Panc1 (cell line): ENCODE results near the gene RPAP3. TPM values are rescaled to one million over a fixed set of nuclear protein-coding genes. Genes with fewer than 3 reads are reported as not detected.

Experiments
- ATAC-seq: fragments of 200-7000 bp; cut with Tn5 transposase; 2 replicates; pipeline ENCODE4 v1.9.1; 2020; ENCODE audit warnings: mild to moderate bottlenecking, moderate library complexity
- BruUV-seq: library from RNA; stranded (reverse); fragments of 400-500 nt; replicated peaks from 2 replicates; lab custom pipeline; 2021; lab: Mats Ljungman, UMichigan
- CTCF ChIA-PET: fragments of 300-600 bp; sonication (Branson Sonifier 250); formaldehyde crosslinking; loops from one replicate; lab custom pipeline; 2022; ENCODE audit warnings: antibody characterized with exemption; lab: Charles Lee
- POLR2A ChIA-PET: fragments of 300-600 bp; sonication (Branson Sonifier 250); formaldehyde crosslinking; loops from one replicate; lab custom pipeline; 2022; ENCODE audit warnings: antibody characterized with exemption; lab: Charles Lee
- DNase-seq: peaks from one replicate; pipeline ENCODE4 v3.0.0-alpha.2; 2010; ENCODE audit warnings: low read depth, low spot score
- H3K27ac ChIP-seq: 2 replicates; pipeline ENCODE4 v1.5.1; 2011; ENCODE audit warnings: mild to moderate bottlenecking, low read length, inconsistent platforms
- H3K27me3 ChIP-seq: fragments of 200-500 bp; sonication (Bioruptor generic); 2 replicates; pipeline ENCODE4 v1.6.0; 2014; ENCODE audit warnings: low read length, inconsistent platforms; ENCODE audit not compliant: control insufficient read depth, insufficient read depth
- H3K36me3 ChIP-seq: fragments of 200-500 bp; sonication (Bioruptor generic); 2 replicates; pipeline ENCODE4 v1.5.1; 2014; ENCODE audit warnings: inconsistent platforms, mild to moderate bottlenecking, low read length, moderate library complexity; ENCODE audit not compliant: control insufficient read depth, insufficient read depth
- H3K4me1 ChIP-seq: 2 replicates; pipeline ENCODE4 v1.5.1; 2011; ENCODE audit warnings: inconsistent platforms, mild to moderate bottlenecking, low read length, moderate library complexity; ENCODE audit not compliant: control insufficient read depth, insufficient read depth
- H3K4me3 ChIP-seq, 2 experiments: 2 replicates each; pipeline ENCODE4 v1.5.1; 2011 to 2012; ENCODE audit warnings: low read depth in 2 of 2, low read length in 2 of 2, mild to moderate bottlenecking in 2 of 2, inconsistent platforms in 1 of 2, moderate library complexity in 1 of 2
- H3K9me3 ChIP-seq: fragments of 200-500 bp; sonication (Bioruptor generic); 2 replicates; pipeline ENCODE4 v1.5.1; 2014; ENCODE audit warnings: low read depth, mild to moderate bottlenecking, inconsistent platforms, low read length, moderate library complexity; ENCODE audit not compliant: control insufficient read depth, insufficient read depth
- POLR2AphosphoS5 ChIP-seq: IDR thresholded peaks from 2 replicates; pipeline ENCODE4 v1.6.1; 2012; ENCODE audit warnings: mild to moderate bottlenecking, low read depth, low read length, moderate library complexity
- SIN3A ChIP-seq: IDR thresholded peaks from 2 replicates; pipeline ENCODE4 v1.6.1; 2012; ENCODE audit warnings: low read depth, mild to moderate bottlenecking, low read length, moderate library complexity, borderline replicate concordance; ENCODE audit not compliant: insufficient read depth
- TCF7L2 ChIP-seq: IDR thresholded peaks from 2 replicates; pipeline ENCODE4 v1.6.1; 2011; ENCODE audit warnings: mild to moderate bottlenecking, low read depth, low read length, inconsistent platforms
- in situ Hi-C: cut with HindIII; loops from 2 replicates; pipeline ENCODE4 v1.10.0; 2016; ENCODE audit warnings: low sequenced_read_pairs, low pct_unique_long_range_greater_than_20kb
- intact Hi-C: fragments of 100-400 bp; cut with micrococcal nuclease; formaldehyde crosslinking; loops from one replicate; pipeline ENCODE4 v1.10.0; 2022; ENCODE audit not compliant: unreplicated experiment
- total RNA-seq: library from RNA; stranded (reverse); gene quantifications from one replicate; pipeline ENCODE4 v1.2.1, GENCODE V29; 2021; ENCODE audit not compliant: unreplicated experiment
- TF ChIP-seq, protein P1 (sequence below), 2 experiments: IDR thresholded peaks; 2 replicates each; pipeline ENCODE4 v1.6.1; 2011 to 2012; ENCODE audit warnings: low read depth in 2 of 2, control low read depth in 1 of 2, low read length in 1 of 2, mild to moderate bottlenecking in 1 of 2, moderate library complexity in 1 of 2; ENCODE audit not compliant: insufficient read depth in 1 of 2
- TF ChIP-seq, protein P2 (sequence below): fragments of 450-650 bp; IDR thresholded peaks from 2 replicates; pipeline ENCODE4 v1.5.1; 2017; ENCODE audit warnings: mild to moderate bottlenecking

Gene RPAP3
- total RNA-seq, 1 experiment from 2014 or later = 47.3 TPM

DNA sequence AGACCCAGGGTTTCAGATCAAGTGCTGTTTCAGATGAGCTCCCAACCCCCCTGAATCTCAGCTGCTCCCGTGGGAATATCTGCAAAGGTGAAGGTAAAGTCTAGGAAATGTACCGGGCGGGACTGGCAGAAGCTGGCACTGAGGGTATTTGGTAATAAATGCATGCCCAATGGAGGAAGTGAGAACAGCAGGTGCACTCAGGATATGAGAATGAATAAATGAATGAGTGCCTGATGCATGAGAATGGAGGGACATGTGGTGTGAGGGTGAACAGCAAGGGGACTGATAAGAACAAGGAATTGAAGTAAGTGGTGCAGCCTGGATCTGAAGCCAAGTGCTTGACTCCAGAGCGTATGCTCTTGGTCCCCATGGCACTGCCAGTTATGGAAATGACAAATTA lies 41.3 kb upstream of the RPAP3 start:
- DNase-seq (no peak), ATAC-seq (no peak)
- H3K4me1 ChIP-seq = no peaks in the 10 kb centered on the region
- H3K36me3 ChIP-seq = no peaks in the 10 kb centered on the region
- in situ Hi-C loops = no loop called here
- H3K4me3 ChIP-seq = no peak overlapping the region
- no peaks in the 10 kb centered on the region for H3K9me3 ChIP-seq
- ChIA-PET CTCF (no interaction called here), POLR2A (no interaction called here)
- no peak overlapping the region for H3K27ac ChIP-seq
- intact Hi-C loops = no loop called here
- BruUV-seq = no TSS peak
- no peaks in the 10 kb centered on the region for H3K27me3 ChIP-seq
- TF ChIP-seq POLR2AphosphoS5 (no peak), TCF7L2 (no peak), SIN3A (no peak)
- TF ChIP-seq, protein P1, sequence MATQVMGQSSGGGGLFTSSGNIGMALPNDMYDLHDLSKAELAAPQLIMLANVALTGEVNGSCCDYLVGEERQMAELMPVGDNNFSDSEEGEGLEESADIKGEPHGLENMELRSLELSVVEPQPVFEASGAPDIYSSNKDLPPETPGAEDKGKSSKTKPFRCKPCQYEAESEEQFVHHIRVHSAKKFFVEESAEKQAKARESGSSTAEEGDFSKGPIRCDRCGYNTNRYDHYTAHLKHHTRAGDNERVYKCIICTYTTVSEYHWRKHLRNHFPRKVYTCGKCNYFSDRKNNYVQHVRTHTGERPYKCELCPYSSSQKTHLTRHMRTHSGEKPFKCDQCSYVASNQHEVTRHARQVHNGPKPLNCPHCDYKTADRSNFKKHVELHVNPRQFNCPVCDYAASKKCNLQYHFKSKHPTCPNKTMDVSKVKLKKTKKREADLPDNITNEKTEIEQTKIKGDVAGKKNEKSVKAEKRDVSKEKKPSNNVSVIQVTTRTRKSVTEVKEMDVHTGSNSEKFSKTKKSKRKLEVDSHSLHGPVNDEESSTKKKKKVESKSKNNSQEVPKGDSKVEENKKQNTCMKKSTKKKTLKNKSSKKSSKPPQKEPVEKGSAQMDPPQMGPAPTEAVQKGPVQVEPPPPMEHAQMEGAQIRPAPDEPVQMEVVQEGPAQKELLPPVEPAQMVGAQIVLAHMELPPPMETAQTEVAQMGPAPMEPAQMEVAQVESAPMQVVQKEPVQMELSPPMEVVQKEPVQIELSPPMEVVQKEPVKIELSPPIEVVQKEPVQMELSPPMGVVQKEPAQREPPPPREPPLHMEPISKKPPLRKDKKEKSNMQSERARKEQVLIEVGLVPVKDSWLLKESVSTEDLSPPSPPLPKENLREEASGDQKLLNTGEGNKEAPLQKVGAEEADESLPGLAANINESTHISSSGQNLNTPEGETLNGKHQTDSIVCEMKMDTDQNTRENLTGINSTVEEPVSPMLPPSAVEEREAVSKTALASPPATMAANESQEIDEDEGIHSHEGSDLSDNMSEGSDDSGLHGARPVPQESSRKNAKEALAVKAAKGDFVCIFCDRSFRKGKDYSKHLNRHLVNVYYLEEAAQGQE (IDR thresholded peaks at IDR 0.05; ENCODE audit: insufficient read depth in 1 of 2, low read depth in 2 of 2, low read length in 1 of 2) = no peak
- TF ChIP-seq, protein P2, sequence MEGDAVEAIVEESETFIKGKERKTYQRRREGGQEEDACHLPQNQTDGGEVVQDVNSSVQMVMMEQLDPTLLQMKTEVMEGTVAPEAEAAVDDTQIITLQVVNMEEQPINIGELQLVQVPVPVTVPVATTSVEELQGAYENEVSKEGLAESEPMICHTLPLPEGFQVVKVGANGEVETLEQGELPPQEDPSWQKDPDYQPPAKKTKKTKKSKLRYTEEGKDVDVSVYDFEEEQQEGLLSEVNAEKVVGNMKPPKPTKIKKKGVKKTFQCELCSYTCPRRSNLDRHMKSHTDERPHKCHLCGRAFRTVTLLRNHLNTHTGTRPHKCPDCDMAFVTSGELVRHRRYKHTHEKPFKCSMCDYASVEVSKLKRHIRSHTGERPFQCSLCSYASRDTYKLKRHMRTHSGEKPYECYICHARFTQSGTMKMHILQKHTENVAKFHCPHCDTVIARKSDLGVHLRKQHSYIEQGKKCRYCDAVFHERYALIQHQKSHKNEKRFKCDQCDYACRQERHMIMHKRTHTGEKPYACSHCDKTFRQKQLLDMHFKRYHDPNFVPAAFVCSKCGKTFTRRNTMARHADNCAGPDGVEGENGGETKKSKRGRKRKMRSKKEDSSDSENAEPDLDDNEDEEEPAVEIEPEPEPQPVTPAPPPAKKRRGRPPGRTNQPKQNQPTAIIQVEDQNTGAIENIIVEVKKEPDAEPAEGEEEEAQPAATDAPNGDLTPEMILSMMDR = no peak

DNA sequence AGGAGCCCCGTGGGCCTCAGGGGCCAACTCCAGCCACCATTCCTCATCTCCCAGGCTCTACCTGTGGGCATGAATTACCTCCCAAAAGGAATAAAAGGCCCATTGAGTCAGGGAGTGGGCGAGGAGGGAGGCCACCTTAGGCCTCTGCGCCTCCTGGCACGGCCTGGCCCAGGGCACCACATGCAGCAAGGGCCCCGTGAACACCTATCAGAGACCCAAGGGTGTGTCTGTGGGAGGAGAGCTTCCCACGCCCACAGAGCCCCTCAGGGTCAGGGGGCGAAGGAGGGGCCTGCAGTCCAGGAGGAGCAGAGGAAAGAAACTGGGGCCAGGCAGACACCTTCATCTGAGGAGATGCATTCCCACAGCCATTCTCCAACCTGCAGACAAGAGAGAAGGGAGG lies 40.7 kb upstream of the RPAP3 start:
- Histone ChIP-seq H3K9me3 (no peaks in the 10 kb centered on the region), H3K36me3 (no peaks in the 10 kb centered on the region), H3K4me3 (no peak overlapping the region), H3K27me3 (no peaks in the 10 kb centered on the region), H3K27ac (no peak overlapping the region), H3K4me1 (no peaks in the 10 kb centered on the region)
- in situ Hi-C loops = no loop called here
- POLR2A ChIA-PET = no interaction called here
- intact Hi-C loops = no loop called here
- CTCF ChIA-PET = no interaction called here
- ATAC-seq (no peak), DNase-seq (no peak)
- TF ChIP-seq, protein P2 = no peak
- no peak for TF ChIP-seq SIN3A
- no TSS peak for BruUV-seq
